BLaER1 (cell line): ENCODE data around the gene MRPL22.
"Not testable (repeated sequence)": the region's sequence is repeated elsewhere in the genome, so short reads cannot be mapped to it uniquely, and the experiment has no call there.

Experiments
- H3K27ac ChIP-seq: shearing (Covaris generic); formaldehyde crosslinking; 2 replicates; pipeline ENCODE4 v1.8.1; 2022
- H3K27me3 ChIP-seq: shearing (Covaris generic); formaldehyde crosslinking; 2 replicates; pipeline ENCODE4 v1.8.1; 2022
- H3K36me3 ChIP-seq: shearing (Covaris generic); formaldehyde crosslinking; 2 replicates; pipeline ENCODE4 v1.8.1; 2022
- H3K4me1 ChIP-seq: shearing (Covaris generic); formaldehyde crosslinking; 2 replicates; pipeline ENCODE4 v1.8.1; 2022
- H3K4me2 ChIP-seq: shearing (Covaris generic); formaldehyde crosslinking; 2 replicates; pipeline ENCODE4 v1.8.1; 2022
- H3K4me3 ChIP-seq: shearing (Covaris generic); formaldehyde crosslinking; 2 replicates; pipeline ENCODE4 v1.8.1; 2022
- H3K9ac ChIP-seq: shearing (Covaris generic); formaldehyde crosslinking; 2 replicates; pipeline ENCODE4 v1.8.1; 2022
- H3K9me3 ChIP-seq: shearing (Covaris generic); formaldehyde crosslinking; 2 replicates; pipeline ENCODE4 v1.8.1; 2022
- H4K20me1 ChIP-seq: shearing (Covaris generic); formaldehyde crosslinking; 2 replicates; pipeline ENCODE4 v1.8.1; 2022
- Cebpa-rat ChIP-seq: shearing (Covaris generic); IDR thresholded peaks from 2 replicates; pipeline ENCODE4 v1.8.1; 2022

MRPL22 gene

GRCh38 chr5:154986151-154986550 lies 45.3 kb downstream of the MRPL22 start:
- Histone ChIP-seq H3K36me3 (no peaks in the 10 kb centered on the region), H3K4me3 (no peak overlapping the region), H3K27me3 (no peaks in the 10 kb centered on the region), H3K4me1 (peaks cover 3% of the 10 kb centered on the region), H3K9ac (no peak overlapping the region), H3K9me3 (no peaks in the 10 kb centered on the region), H4K20me1 (no peaks in the 10 kb centered on the region), H3K27ac (no peak overlapping the region), H3K4me2 (no peak overlapping the region)
- no peak for TF ChIP-seq Cebpa-rat

- Histone ChIP-seq H4K20me1 (no peaks in the 10 kb centered on the region), H3K27ac (no peak overlapping the region), H3K36me3 (no peaks in the 10 kb centered on the region), H3K4me3 (no peak overlapping the region), H3K9ac (no peak overlapping the region), H3K27me3 (no peaks in the 10 kb centered on the region), H3K4me2 (no peak overlapping the region), H3K4me1 (peaks cover 34% of the 10 kb centered on the region), H3K9me3 (no peaks in the 10 kb centered on the region)
- TF ChIP-seq Cebpa-rat: no peak
Observed at GRCh38 chr5:154989626-154990025, 48.8 kb downstream of the MRPL22 start.

GRCh38 chr5:154993461-154993860 lies 52.6 kb downstream of the MRPL22 start:
- Histone ChIP-seq H3K4me3 (no peak overlapping the region), H3K27ac (peak overlapping the region; percentile 78), H4K20me1 (no peaks in the 10 kb centered on the region), H3K4me1 (peaks cover 39% of the 10 kb centered on the region), H3K36me3 (no peaks in the 10 kb centered on the region), H3K9ac (no peak overlapping the region), H3K9me3 (no peaks in the 10 kb centered on the region), H3K4me2 (peak overlapping the region; percentile 79), H3K27me3 (no peaks in the 10 kb centered on the region)
- no peak for TF ChIP-seq Cebpa-rat

GRCh38 chr5:154995679-154996078 lies 54.8 kb downstream of the MRPL22 start:
- H3K9me3 ChIP-seq: no peaks in the 10 kb centered on the region
- no peaks in the 10 kb centered on the region for H3K36me3 ChIP-seq
- H4K20me1 ChIP-seq: no peaks in the 10 kb centered on the region
- peaks cover 39% of the 10 kb centered on the region for H3K4me1 ChIP-seq
- H3K27me3 ChIP-seq: no peaks in the 10 kb centered on the region
- no peak for TF ChIP-seq Cebpa-rat
- H3K4me2 ChIP-seq: no peak overlapping the region
- no peak overlapping the region for H3K9ac ChIP-seq
- no peak overlapping the region for H3K27ac ChIP-seq
- H3K4me3 ChIP-seq: no peak overlapping the region

GRCh38 chr5:154997746-154998145 lies 56.9 kb downstream of the MRPL22 start:
- no peaks in the 10 kb centered on the region for H3K27me3 ChIP-seq
- H3K36me3 ChIP-seq: no peaks in the 10 kb centered on the region
- no peak for TF ChIP-seq Cebpa-rat
- no peak overlapping the region for H3K4me3 ChIP-seq
- no peaks in the 10 kb centered on the region for H3K9me3 ChIP-seq
- H3K4me2 ChIP-seq: no peak overlapping the region
- H3K27ac ChIP-seq: no peak overlapping the region
- H4K20me1 ChIP-seq: no peaks in the 10 kb centered on the region
- no peak overlapping the region for H3K9ac ChIP-seq
- peaks cover 20% of the 10 kb centered on the region for H3K4me1 ChIP-seq

GRCh38 chr5:154999865-155000264 lies 59.0 kb downstream of the MRPL22 start:
- TF ChIP-seq Cebpa-rat: no peak
- Histone ChIP-seq H3K27me3 (no peaks in the 10 kb centered on the region), H4K20me1 (no peaks in the 10 kb centered on the region), H3K4me2 (no peak overlapping the region), H3K9ac (no peak overlapping the region), H3K4me3 (no peak overlapping the region), H3K9me3 (peaks cover 9% of the 10 kb centered on the region), H3K4me1 (peaks cover 3% of the 10 kb centered on the region), H3K36me3 (no peaks in the 10 kb centered on the region), H3K27ac (no peak overlapping the region)

GRCh38 chr5:155001523-155001922 lies 60.6 kb downstream of the MRPL22 start:
- H3K27me3 ChIP-seq: no peaks in the 10 kb centered on the region
- no peak overlapping the region for H3K4me2 ChIP-seq
- no peak overlapping the region for H3K27ac ChIP-seq
- no peaks in the 10 kb centered on the region for H4K20me1 ChIP-seq
- H3K9me3 ChIP-seq: peaks cover 10% of the 10 kb centered on the region
- TF ChIP-seq Cebpa-rat: no peak
- no peak overlapping the region for H3K4me3 ChIP-seq
- H3K9ac ChIP-seq: no peak overlapping the region
- no peaks in the 10 kb centered on the region for H3K36me3 ChIP-seq
- no peaks in the 10 kb centered on the region for H3K4me1 ChIP-seq

- not testable (repeated sequence) for H3K9me3 ChIP-seq, H3K4me1 ChIP-seq, H3K36me3 ChIP-seq, H3K27ac ChIP-seq, H3K27me3 ChIP-seq, H4K20me1 ChIP-seq, H3K4me3 ChIP-seq, H3K9ac ChIP-seq, H3K4me2 ChIP-seq
Observed at GRCh38 chr5:155002722-155003121, 61.8 kb downstream of the MRPL22 start.

GRCh38 chr5:155004138-155004744 lies 63.4 kb downstream of the MRPL22 start:
- Histone ChIP-seq H3K27me3 (no peaks in the 10 kb centered on the region), H3K4me2 (no peak overlapping the region), H3K36me3 (no peaks in the 10 kb centered on the region), H3K4me1 (no peaks in the 10 kb centered on the region), H3K4me3 (no peak overlapping the region), H4K20me1 (no peaks in the 10 kb centered on the region), H3K9me3 (peaks cover 10% of the 10 kb centered on the region), H3K27ac (no peak overlapping the region), H3K9ac (no peak overlapping the region)
- no peak for TF ChIP-seq Cebpa-rat

GRCh38 chr5:155006265-155006664 lies 65.4 kb downstream of the MRPL22 start:
- not testable (repeated sequence) for H3K9ac ChIP-seq, H3K9me3 ChIP-seq, H3K36me3 ChIP-seq, H3K27me3 ChIP-seq, H3K4me2 ChIP-seq, H3K4me3 ChIP-seq, H3K27ac ChIP-seq, H4K20me1 ChIP-seq, H3K4me1 ChIP-seq

- Histone ChIP-seq H3K27me3 (no peaks in the 10 kb centered on the region), H3K9me3 (peaks cover 10% of the 10 kb centered on the region), H3K4me3 (no peak overlapping the region), H3K36me3 (no peaks in the 10 kb centered on the region), H3K9ac (no peak overlapping the region), H3K4me1 (no peaks in the 10 kb centered on the region), H4K20me1 (no peaks in the 10 kb centered on the region), H3K4me2 (no peak overlapping the region), H3K27ac (no peak overlapping the region)
- TF ChIP-seq Cebpa-rat: no peak
Observed at GRCh38 chr5:155008669-155009068, 67.8 kb downstream of the MRPL22 start.
